ENCODE results near the gene MAX. TPM values are rescaled to one million over a fixed set of nuclear protein-coding genes. Genes with fewer than 3 reads are reported as not detected.

Gene MAX
- total and polyA plus RNA-seq, 2 of the 8 experiments (the other 6 are each of a cell fraction or from before 2014, with no cell fraction given): 36.9 to 65.1 TPM

GRCh38 chr14:65109357-65109756 is 7.0 kb upstream of the MAX start (continued):
- TF ChIP-seq MAFK (IDR thresholded peaks at IDR 0.05; ENCODE audit: low read depth, low read length): no peak
